Caco-2 (cell line): ENCODE results near the gene RALGPS2. TPM values are rescaled to one million over a fixed set of nuclear protein-coding genes. Genes with fewer than 3 reads are reported as not detected.

Experiments used
- BruUV-seq: library from RNA; stranded (reverse); fragments of 400-500 nt; replicated peaks from 2 replicates; lab custom pipeline; 2021; lab: Mats Ljungman, UMichigan
- CTCF ChIA-PET: fragments of 300-600 bp; sonication (Branson Sonifier 250); formaldehyde crosslinking; loops from one replicate; lab custom pipeline; 2022; ENCODE audit warnings: antibody characterized with exemption; lab: Charles Lee
- POLR2A ChIA-PET: fragments of 300-600 bp; sonication (Branson Sonifier 250); formaldehyde crosslinking; loops from one replicate; lab custom pipeline; 2022; ENCODE audit warnings: antibody characterized with exemption; lab: Charles Lee
- DNase-seq, 2 experiments: peaks; one replicate each; pipeline versions ENCODE4 v3.0.0 to v3.0.0-alpha.2; 2020 to 2022
- H3K27me3 ChIP-seq: replicated peaks from 2 replicates; pipeline ENCODE4 v1.6.0; 2011; ENCODE audit warnings: low read length; ENCODE audit not compliant: control insufficient read depth, insufficient read depth
- H3K36me3 ChIP-seq: 2 replicates; pipeline ENCODE4 v1.5.1; 2011; ENCODE audit warnings: low read length; ENCODE audit not compliant: control insufficient read depth, insufficient read depth
- H3K4me1 ChIP-seq: fragments of 250-450 bp; sonication (Bioruptor Pico); 2 replicates; pipeline ENCODE4 v1.5.1; 2020; ENCODE audit warnings: mild to moderate bottlenecking
- H3K4me3 ChIP-seq: 2 replicates; pipeline ENCODE4 v1.5.1; 2011; ENCODE audit warnings: low read depth, mild to moderate bottlenecking, control low read depth, low read length
- H3K9me3 ChIP-seq: fragments of 250-450 bp; sonication (Bioruptor Pico); 2 replicates; pipeline ENCODE4 v1.5.1; 2020; ENCODE audit warnings: mild to moderate bottlenecking, moderate library complexity
- H3K27ac Mint-ChIP-seq: one replicate; pipeline ENCODE4 v1.8.0; 2022; ENCODE audit warnings: mixed read lengths; ENCODE audit not compliant: unreplicated experiment
- H3K27me3 Mint-ChIP-seq: one replicate; pipeline ENCODE4 v1.8.0; 2022; ENCODE audit warnings: mixed read lengths; ENCODE audit not compliant: insufficient read depth, unreplicated experiment
- H3K36me3 Mint-ChIP-seq: one replicate; pipeline ENCODE4 v1.8.0; 2022; ENCODE audit warnings: mild to moderate bottlenecking, mixed read lengths; ENCODE audit not compliant: insufficient read depth, unreplicated experiment
- H3K4me1 Mint-ChIP-seq: one replicate; pipeline ENCODE4 v1.8.0; 2022; ENCODE audit warnings: low read depth, mixed read lengths; ENCODE audit not compliant: unreplicated experiment
- H3K4me3 Mint-ChIP-seq: one replicate; pipeline ENCODE4 v1.8.0; 2022; ENCODE audit warnings: mild to moderate bottlenecking, moderate library complexity, mixed read lengths; ENCODE audit not compliant: unreplicated experiment
- H3K9me3 Mint-ChIP-seq: one replicate; pipeline ENCODE4 v1.8.0; 2022; ENCODE audit warnings: mixed read lengths; ENCODE audit not compliant: unreplicated experiment
- intact Hi-C: fragments of 100-400 bp; cut with micrococcal nuclease; formaldehyde crosslinking; loops from one replicate; pipeline ENCODE4 v1.10.0; 2022; ENCODE audit not compliant: unreplicated experiment
- total RNA-seq: library from RNA; stranded (reverse); gene quantifications from 2 replicates; pipeline ENCODE4 v1.2.3, GENCODE V29; 2022
- TF ChIP-seq, protein P1 (sequence below), 2 experiments: fragments of 200-600 bp in 1 of 2; IDR thresholded peaks; 1 replicate in 1 of 2; 2 replicates in 1 of 2; pipeline versions ENCODE4 v1.5.1 to v1.8.0; 2011 to 2022; ENCODE audit warnings: antibody characterized with exemption in 1 of 2, control low read depth in 1 of 2, inconsistent platforms in 1 of 2, low read depth in 1 of 2, low read length in 1 of 2, mild to moderate bottlenecking in 1 of 2, moderate library complexity in 1 of 2; ENCODE audit not compliant: insufficient read depth in 1 of 2, severe bottlenecking in 1 of 2, unreplicated experiment in 1 of 2

Gene RALGPS2
- total RNA-seq, 1 experiment from 2014 or later = 26.1 TPM

DNA sequence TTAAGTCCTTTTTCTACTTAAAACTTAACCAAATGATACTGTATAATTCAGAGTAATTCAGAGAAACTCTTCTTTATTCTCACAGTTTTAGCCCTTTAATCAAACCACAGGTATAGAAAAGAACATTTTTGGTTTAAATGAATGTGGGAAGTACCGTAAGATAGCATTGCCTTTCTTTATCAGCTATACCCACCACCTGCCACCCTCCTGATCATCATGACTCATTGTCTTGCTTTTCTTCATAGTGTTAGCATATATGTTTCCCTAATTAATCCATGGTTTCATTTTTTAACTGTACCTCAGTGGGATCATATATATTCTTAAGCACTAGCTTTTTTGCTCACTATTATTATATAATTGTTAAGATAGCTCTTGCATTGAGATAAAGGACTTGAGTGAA, 173.4 kb downstream of the RALGPS2 start:
- H3K4me1 ChIP-seq = no peaks in the 10 kb centered on the region
- H3K9me3 Mint-ChIP-seq = peaks cover 9% of the 10 kb centered on the region
- H3K4me3 ChIP-seq = no peak overlapping the region
- DNase-seq = no peak
- H3K9me3 ChIP-seq = no peaks in the 10 kb centered on the region
- H3K4me3 Mint-ChIP-seq = no peak overlapping the region
- no TSS peak for BruUV-seq
- TF ChIP-seq, protein P1, sequence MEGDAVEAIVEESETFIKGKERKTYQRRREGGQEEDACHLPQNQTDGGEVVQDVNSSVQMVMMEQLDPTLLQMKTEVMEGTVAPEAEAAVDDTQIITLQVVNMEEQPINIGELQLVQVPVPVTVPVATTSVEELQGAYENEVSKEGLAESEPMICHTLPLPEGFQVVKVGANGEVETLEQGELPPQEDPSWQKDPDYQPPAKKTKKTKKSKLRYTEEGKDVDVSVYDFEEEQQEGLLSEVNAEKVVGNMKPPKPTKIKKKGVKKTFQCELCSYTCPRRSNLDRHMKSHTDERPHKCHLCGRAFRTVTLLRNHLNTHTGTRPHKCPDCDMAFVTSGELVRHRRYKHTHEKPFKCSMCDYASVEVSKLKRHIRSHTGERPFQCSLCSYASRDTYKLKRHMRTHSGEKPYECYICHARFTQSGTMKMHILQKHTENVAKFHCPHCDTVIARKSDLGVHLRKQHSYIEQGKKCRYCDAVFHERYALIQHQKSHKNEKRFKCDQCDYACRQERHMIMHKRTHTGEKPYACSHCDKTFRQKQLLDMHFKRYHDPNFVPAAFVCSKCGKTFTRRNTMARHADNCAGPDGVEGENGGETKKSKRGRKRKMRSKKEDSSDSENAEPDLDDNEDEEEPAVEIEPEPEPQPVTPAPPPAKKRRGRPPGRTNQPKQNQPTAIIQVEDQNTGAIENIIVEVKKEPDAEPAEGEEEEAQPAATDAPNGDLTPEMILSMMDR (IDR thresholded peaks at IDR 0.05; ENCODE audit: insufficient read depth in 1 of 2, low read depth in 1 of 2, low read length in 1 of 2, severe bottlenecking in 1 of 2, unreplicated experiment in 1 of 2) = no peak
- H3K4me1 Mint-ChIP-seq = no peaks in the 10 kb centered on the region
- no peaks in the 10 kb centered on the region for H3K27me3 ChIP-seq
- no peak overlapping the region for H3K27ac Mint-ChIP-seq
- POLR2A ChIA-PET = no interaction called here
- H3K36me3 ChIP-seq = 0 out of 2 replicates have a peak, but pooled peaks cover 1% of the 10 kb centered on the region
- peaks cover 11% of the 10 kb centered on the region for H3K36me3 Mint-ChIP-seq
- CTCF ChIA-PET = no interaction called here
- no peaks in the 10 kb centered on the region for H3K27me3 Mint-ChIP-seq
- intact Hi-C loops = no loop called here

DNA sequence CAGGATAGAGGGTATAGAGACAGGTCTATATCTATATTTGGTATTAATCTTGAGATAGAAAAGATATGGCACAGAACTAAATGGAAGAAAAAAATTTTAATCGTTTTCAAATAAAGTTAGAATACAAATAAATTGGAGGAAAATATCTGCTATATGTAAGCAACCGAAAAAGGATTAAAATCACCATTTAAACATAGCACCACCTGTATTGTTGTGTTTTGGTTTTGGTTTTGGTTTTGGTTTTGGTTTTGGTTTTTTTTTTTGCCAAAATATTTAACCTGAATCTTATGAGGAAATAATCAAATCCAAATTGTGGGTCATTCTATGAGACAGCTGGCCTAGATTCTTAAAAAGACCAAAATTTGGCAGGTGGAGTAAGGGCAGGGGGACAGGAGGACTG, 174.4 kb downstream of the RALGPS2 start:
- intact Hi-C loops = no loop called here
- no peaks in the 10 kb centered on the region for H3K4me1 Mint-ChIP-seq
- H3K27ac Mint-ChIP-seq = no peak overlapping the region
- Histone ChIP-seq H3K4me1 (no peaks in the 10 kb centered on the region), H3K27me3 (no peaks in the 10 kb centered on the region), H3K36me3 (0 out of 2 replicates have a peak, but pooled peaks cover 1% of the 10 kb centered on the region), H3K9me3 (no peaks in the 10 kb centered on the region), H3K4me3 (no peak overlapping the region)
- H3K36me3 Mint-ChIP-seq = peaks cover 12% of the 10 kb centered on the region
- H3K4me3 Mint-ChIP-seq = no peak overlapping the region
- H3K27me3 Mint-ChIP-seq = no peaks in the 10 kb centered on the region
- peaks cover 9% of the 10 kb centered on the region for H3K9me3 Mint-ChIP-seq
- BruUV-seq = no TSS peak
- TF ChIP-seq, protein P1 (IDR thresholded peaks at IDR 0.05; ENCODE audit: insufficient read depth in 1 of 2, low read depth in 1 of 2, low read length in 1 of 2, severe bottlenecking in 1 of 2, unreplicated experiment in 1 of 2) = no peak
- DNase-seq = no peak
- POLR2A ChIA-PET = no interaction called here
- CTCF ChIA-PET = no interaction called here

DNA sequence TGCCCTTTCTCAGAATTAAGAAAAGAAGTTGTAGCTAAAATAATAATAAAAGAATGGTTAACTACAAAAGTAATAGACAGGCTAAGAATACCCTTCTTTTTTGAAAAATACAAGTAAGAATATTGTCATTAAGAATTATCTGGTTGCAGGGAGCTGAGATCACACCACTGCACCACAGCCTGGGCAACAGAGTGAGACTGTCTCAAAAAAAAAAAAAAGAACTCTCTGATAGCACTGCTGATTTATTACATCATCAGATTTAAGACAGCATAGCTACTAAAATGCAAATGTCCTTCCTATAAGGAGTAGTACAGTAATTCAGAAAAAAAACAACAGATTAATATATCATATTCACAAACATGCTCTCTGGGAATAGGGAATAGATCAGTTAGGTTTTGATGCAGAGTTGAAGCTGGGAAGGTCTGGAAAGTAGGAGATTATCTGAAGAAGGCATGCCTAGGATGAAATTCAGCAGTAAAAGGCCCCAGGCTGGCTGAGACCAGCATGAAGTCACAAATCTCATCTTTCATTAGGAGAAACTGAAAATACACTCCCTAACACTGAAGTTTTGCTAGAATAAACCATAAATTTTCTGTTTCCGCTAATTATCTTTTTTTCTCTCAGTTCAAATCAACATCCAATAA, 176.6 kb downstream of the RALGPS2 start:
- DNase-seq = no peak
- H3K36me3 ChIP-seq = 0 out of 2 replicates have a peak, but pooled peaks cover 1% of the 10 kb centered on the region
- Mint-ChIP-seq H3K9me3 (no peaks in the 10 kb centered on the region), H3K27ac (no peak overlapping the region), H3K4me1 (no peaks in the 10 kb centered on the region), H3K36me3 (peaks cover 6% of the 10 kb centered on the region), H3K4me3 (no peak overlapping the region), H3K27me3 (no peaks in the 10 kb centered on the region)
- no peaks in the 10 kb centered on the region for H3K9me3 ChIP-seq
- intact Hi-C loops = no loop called here
- H3K27me3 ChIP-seq = no peaks in the 10 kb centered on the region
- no peaks in the 10 kb centered on the region for H3K4me1 ChIP-seq
- CTCF ChIA-PET = no interaction called here
- no peak overlapping the region for H3K4me3 ChIP-seq
- POLR2A ChIA-PET = no interaction called here
- TF ChIP-seq, protein P1 (IDR thresholded peaks at IDR 0.05; ENCODE audit: insufficient read depth in 1 of 2, low read depth in 1 of 2, low read length in 1 of 2, severe bottlenecking in 1 of 2, unreplicated experiment in 1 of 2) = no peak
- BruUV-seq = no TSS peak
